Epithelial cell of esophagus (primary cell): ENCODE measurements around the gene CREB5.

Experiments used
- DNase-seq: peaks from one replicate; pipeline ENCODE4 v3.0.0; 2010; ENCODE audit warnings: low read depth
- H3K4me3 ChIP-seq: 2 replicates; pipeline ENCODE4 v1.5.1; 2011; ENCODE audit warnings: mild to moderate bottlenecking, low read length, control low read depth
- TF ChIP-seq, protein P1 (sequence below): IDR thresholded peaks from 2 replicates; pipeline ENCODE4 v1.5.1; 2011; ENCODE audit warnings: low read depth, mild to moderate bottlenecking, low read length, control low read depth, inconsistent platforms; ENCODE audit not compliant: insufficient read depth; ENCODE audit errors: missing control alignments

CREB5 gene

DNA sequence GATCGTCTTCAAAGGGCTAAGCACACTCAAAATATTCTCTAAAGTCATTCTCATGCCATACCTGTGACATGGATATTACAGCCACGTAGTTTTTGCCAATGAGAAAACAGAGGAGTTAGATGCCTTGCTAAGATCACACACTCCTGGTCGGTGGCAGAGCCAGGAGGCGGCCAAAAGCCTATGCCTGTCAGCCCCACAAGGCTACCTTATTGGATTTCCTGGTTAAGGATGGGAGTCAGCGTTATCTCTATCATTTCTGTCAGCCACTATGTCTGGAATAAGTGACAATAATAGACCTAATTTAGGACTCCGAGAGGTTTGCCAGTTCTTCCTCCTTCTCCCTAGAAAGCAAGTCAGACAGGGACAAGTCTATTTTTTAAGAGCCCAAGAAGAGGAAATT lies 295.0 kb downstream of the CREB5 start:
- no peak overlapping the region for H3K4me3 ChIP-seq
- TF ChIP-seq, protein P1, sequence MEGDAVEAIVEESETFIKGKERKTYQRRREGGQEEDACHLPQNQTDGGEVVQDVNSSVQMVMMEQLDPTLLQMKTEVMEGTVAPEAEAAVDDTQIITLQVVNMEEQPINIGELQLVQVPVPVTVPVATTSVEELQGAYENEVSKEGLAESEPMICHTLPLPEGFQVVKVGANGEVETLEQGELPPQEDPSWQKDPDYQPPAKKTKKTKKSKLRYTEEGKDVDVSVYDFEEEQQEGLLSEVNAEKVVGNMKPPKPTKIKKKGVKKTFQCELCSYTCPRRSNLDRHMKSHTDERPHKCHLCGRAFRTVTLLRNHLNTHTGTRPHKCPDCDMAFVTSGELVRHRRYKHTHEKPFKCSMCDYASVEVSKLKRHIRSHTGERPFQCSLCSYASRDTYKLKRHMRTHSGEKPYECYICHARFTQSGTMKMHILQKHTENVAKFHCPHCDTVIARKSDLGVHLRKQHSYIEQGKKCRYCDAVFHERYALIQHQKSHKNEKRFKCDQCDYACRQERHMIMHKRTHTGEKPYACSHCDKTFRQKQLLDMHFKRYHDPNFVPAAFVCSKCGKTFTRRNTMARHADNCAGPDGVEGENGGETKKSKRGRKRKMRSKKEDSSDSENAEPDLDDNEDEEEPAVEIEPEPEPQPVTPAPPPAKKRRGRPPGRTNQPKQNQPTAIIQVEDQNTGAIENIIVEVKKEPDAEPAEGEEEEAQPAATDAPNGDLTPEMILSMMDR: no peak
- no peak for DNase-seq

DNA sequence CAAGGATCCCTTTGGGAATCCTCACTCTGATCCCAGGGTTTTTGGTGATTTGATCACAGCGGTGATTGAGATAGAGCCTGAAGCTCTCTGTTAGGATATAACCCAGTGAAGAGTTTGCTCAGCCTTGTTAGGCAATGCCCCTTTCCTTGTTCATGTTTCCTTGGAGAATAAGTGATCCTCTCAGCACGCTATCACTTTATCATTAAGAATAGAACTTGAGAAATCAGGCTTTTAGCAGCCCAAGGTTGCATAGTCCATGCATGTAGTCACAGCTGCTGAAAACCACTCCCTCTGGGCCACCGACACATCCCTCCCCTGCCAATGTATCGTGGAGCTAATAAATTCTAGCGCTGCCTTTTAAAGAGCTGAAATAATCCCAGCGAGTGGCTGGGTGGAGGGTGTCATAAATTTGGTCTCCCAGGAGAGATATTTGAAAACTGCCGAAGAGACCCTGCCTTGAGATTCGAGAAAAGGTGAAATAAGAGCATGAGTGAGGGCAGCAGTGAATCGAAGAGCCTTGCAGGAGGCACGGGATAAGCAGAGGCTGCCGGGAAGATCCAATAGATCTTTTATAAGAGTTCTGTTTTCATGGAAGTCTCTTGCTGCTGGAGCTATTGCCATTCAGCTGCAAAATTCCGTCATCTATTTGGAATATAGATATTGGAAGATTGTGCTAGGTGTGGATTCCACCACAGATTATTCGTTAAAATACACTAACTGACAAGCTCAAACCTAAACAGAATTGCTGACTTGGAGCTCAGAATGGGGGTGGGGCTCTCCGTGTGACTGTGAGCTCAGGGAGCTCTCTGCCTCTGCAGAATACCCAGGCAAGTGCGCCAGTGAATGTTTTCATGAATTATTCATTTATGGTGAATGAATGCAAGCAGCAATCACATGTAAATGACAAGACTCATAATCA lies 296.0 kb downstream of the CREB5 start:
- DNase-seq: no peak
- TF ChIP-seq, protein P1: no peak
- no peak overlapping the region for H3K4me3 ChIP-seq

DNA sequence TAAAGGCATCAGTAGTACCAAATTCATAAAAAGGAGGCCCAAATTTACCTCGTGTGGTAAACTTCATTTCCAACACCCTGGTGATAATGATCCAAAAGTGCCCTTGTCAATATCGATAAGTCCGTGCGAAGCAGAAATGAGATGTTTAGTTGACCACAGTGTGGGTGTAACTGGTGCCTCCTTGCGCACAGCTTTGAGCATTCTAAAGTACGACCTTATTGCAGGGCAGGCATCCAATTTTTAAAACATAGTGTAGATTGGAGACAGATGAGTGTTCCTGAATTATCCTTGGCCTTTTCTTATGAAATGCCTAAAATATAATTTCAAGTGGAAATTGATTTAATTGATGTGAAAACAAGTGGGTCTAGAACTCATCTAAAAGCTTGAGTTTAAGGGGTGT lies 297.4 kb downstream of the CREB5 start:
- H3K4me3 ChIP-seq: no peak overlapping the region
- TF ChIP-seq, protein P1: no peak
- no peak for DNase-seq

DNA sequence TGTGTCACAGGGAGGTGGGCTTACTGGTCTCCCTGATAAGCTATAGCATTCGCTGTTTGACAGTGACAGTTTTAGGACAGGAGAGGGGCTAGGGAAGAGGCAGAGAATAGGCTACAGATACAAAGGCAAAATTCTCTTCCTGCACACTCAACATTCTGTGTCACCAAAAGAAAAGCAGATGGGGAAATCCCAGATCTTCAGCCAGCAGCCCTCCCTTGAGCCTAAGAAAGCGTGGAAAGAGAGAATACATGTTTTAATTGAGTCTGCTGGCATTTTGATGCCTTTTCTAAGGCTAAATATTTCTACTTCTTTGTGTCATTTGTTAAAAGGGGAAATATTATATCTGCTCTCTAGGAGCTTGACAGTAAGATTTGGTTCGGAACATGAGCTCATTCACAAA lies 298.8 kb downstream of the CREB5 start:
- DNase-seq: no peak
- H3K4me3 ChIP-seq: no peak overlapping the region
- TF ChIP-seq, protein P1: no peak

DNA sequence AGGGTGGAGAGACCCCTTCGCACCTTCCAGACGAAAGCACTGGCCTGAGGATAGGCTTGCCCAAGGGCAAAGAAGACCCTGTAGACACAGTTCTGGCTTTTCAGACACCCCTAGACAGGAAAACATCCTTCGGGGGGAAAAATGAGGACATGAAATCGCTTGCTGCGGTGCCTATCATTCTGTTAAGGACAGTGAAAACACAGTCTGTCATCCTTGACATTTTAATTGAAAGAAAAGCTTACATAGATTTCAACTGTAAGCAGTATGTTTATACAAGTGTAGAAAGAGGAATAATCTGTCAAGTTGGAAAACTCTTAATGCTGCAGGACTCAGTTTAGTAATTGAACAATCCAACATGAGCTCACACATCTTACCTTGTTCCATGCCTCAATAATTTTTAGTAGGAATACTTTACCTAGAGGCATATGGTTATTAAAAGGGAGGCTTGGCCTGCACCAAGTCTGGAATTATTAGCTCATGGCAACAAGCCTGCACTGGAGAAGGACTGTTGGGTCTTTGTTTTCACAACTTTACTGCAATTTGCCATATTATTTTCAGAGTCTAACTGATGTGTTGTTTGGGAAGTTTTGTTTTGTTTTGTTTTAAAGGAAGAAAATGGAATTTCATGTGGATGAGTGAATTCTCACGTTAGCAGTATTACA lies 302.3 kb downstream of the CREB5 start:
- TF ChIP-seq, protein P1: no peak
- no peak overlapping the region for H3K4me3 ChIP-seq

DNA sequence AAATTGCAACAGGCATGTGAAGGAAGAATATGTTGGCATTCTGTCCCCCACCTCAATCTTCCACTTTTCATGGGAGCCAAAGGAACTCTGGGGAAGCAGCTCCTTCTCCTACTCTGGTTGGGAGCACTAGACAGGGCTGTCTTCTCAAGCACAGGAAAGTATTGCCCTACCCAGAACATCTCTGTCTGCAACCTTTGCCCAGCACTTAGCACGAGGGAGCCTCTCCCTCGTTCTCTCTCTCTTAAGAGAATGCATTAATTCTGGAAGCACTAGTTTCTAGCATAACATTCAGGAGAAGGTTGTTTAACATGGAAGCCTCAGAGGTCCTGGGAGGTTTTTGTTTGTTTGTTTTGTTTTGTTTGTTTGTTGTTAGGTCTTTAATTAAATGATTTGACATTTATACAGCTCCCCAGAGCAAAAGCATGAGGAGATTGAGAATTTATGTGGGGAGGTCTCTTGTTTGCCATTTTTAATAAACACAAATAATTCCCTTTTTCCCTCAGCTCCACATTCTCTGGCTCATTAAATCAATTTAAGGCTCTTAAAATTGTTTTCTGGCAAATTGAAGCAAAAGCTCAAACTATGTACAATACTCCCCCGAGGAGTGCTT lies 305.2 kb downstream of the CREB5 start:
- TF ChIP-seq, protein P1: no peak

More for the DNA sequence above, 302.3 kb downstream of the CREB5 start:
- no peak for DNase-seq

More for the DNA sequence above, 305.2 kb downstream of the CREB5 start:
- DNase-seq: no peak
- H3K4me3 ChIP-seq: no peak overlapping the region
